Stimulated activated naive CD4-positive, alpha-beta T cell (primary cell): ENCODE results near the gene ACOXL.
"Not testable (repeated sequence)": the region's sequence is repeated elsewhere in the genome, so short reads cannot be mapped to it uniquely, and the experiment has no call there.

Experiments
- DNase-seq, 6 experiments: peaks; one replicate each; lab custom pipeline; 2025; lab: John Stamatoyannopoulos, UW

ACOXL gene

DNA sequence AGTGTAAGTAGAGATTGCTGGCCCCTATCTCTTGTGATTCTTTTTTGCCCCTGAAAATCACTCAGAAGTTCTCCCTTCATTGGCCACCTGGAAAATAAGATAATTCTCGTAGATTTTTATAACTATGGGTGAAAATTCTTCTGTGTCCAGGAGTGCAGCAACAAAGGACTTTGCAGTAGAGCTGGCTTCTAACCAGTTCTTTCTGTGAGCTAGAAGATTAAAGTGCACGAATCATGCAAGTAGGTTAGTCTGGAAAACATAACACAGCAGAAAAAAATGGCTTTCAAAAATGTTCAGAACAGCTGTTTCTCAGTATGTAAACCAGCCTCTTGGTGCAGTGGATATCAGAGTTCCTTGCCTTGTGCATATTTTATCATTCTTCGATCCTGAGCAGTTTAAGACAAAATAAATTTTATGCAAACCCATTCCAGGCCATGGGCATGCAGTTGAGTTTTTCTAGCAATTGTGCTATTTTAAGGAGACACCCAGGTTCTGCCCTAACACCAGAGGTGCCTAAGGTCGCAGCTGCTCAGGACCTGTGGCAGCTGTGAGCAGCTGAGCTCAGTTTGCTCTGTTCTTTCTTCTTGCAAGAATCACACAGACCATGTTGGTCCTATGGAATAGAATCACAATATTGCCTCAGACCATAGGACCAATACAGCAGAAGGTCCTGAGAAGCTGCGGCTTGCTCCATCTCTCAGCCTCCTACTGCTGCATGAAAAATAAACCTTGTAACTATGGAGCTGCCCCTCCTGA lies 307.4 kb downstream of the ACOXL start:
- DNase-seq: no peak

DNA sequence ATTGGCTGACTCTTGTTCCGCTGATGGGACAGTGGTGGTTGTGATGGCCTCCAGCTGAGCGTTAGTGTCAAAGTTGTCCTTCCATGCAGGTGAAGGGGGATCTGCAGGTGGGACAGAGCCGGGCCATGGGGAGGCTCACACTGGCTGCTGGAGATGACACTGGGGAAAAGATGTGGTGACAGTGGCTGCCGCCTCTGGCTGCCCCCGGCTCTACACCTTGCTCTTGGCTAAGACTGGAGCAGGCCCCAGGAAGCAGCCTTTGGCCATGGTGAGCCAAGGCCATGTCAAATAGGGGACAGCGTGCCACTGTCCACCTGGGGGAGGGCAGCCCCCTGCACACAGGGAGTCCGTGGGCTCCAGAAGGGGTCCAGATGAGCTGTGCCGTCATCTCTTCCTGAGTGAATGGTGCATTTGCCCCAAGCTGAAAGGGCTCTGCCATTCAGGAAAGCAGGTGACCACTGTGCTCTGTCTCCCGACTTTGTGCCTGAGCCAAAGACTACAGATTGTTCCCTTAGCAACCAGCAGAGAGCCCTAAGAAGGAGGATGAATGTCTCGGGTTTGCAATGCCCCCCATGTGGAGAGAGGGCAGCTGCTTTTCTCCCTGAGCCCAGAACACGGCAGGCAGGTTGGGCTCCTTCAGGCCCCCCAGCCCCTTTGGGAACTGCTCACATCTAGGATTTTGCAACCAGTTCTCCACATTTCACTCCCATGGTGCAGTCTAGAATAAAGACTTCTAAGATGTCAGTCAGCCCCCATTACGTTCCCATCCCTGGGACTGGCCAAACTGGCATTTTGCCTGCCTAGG lies 309.2 kb downstream of the ACOXL start:
- DNase-seq: no peak

DNA sequence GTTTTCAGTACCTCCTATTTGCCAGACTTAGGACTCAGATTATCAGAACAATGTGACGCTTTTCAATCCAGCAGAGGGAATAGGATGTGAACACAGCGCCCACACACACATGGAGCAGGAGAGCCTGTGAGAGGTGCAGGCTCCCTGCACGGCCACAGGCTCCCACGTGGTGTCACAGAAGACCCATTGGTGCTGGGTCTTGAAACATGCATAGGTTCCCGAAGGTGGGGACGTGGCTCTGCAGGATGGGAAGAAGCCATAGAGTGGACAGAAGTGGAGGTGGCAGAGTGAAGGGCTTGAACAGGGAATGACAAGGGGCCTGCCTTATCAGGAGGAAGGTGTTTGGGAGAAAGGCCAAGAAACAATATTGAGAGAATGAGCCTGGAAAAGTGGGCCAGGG lies 309.9 kb downstream of the ACOXL start:
- DNase-seq: no peak

DNA sequence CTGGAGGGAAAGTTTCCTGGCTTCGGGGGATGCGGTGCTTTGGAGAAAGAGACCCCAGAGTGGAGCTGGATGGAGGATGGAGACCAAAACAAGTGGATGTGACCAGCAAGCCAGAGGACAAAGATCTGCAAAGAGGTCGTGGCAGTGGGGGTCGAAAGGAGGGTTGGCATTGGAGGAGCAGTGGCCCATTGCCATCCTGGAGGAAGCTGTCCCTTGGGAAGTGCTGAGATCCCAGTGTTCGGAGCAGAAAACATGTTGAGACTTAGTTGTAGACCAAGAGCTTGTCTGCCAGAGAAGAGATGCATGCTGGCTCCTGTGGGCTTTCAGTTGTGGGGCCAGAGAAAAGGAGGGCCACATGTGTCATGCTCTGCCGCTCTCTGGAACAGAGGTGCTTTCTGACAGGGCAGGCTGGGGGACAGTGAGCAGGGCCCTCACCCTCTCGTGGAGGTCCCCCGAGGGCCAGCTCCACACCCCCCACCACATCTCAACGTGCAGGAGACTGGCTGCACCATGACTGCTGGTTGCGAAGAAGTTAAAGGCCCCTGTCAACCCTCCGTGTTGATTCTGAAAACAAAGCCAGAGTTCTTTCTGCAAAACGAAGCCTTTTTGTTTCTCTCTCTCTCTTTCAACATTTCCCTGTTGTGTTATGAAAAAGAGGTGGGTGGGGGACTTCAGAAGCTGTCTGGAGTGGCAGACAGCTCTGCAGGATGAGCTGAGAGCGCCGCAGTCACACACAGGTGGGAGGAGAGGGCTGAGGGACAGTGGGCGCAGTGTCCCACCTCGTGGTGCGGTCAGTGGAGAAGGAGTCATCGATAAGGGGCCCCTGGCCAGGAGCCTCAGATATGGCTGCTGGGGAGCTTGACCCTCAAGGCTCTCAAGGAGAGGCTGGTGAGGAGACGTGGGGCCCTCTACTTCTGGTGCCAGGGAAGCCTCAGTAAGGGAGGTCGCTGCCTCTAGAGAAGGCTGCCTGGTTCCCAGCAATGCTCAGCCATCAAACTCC lies 310.7 kb downstream of the ACOXL start:
- DNase-seq: no peak

DNA sequence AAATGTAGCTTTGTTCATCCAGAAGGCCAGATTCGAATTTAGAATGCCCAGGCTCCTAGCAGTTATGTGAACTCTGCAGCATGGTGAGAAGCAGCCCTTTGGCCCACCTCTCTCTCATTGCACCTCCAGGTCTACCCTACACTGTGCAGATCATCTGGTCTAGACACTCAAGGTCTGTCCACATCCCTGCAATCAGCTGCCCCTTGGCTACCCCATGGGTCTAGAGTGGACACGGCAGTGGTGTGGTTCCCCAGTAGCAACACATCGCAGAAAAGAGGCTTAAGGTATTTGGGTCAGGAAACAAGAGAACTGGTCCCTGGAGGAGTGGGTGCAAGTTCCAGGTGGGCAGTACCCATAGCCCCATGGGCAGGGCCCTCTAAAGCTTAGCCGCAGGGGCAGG lies 311.7 kb downstream of the ACOXL start:
- DNase-seq: no peak

DNA sequence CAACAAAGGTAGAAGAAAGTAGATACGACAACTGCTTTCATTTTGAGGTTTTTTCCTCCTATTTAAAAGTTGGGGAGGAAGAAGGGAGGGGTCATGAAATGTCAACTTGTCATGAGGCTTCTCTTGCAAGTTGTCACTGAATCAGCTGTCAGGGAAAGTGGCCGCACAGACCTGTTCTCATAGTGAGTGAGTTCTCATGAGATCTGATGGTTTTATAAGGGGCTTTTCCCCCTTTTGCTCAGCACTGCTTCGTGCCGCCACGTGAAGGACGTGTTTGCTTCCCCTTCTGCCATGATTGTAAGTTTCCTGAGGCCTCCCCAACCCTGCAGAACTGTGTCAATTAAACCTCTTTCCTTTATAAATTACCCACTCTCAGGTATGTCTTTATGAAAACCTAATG lies 312.9 kb downstream of the ACOXL start:
- not testable (repeated sequence) for DNase-seq

DNA sequence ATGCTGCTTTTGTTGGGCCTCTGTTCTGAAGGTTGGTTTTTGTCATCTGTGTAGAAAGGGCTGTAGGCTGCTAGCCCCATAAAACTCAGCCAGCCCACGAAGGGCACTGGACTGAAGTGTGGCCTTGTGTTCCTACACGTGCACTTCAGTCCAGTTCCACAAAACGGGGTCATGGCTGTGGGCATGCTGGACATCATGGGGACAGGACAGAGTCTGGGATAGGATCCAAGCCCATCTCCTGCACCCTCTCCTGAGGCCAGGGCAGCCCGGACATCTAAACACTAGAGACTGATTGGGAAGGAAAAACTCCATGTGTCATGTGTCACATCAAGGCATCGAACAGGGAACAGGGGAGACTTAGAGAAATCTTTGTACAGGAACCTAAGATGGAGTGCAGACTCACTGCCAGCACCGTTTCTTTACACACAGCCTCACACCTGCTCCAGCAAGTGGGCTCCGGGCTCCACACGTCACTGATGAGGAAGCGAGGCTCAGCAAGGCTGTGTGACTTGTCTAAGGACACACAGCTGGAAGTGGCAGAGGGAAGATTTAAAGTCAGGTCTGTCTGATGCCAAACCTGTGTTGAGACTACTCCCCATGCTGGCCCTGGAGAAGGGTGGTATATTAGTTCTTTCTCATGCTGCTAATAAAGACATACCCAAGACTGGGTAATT lies 313.5 kb downstream of the ACOXL start:
- no peak for DNase-seq

DNA sequence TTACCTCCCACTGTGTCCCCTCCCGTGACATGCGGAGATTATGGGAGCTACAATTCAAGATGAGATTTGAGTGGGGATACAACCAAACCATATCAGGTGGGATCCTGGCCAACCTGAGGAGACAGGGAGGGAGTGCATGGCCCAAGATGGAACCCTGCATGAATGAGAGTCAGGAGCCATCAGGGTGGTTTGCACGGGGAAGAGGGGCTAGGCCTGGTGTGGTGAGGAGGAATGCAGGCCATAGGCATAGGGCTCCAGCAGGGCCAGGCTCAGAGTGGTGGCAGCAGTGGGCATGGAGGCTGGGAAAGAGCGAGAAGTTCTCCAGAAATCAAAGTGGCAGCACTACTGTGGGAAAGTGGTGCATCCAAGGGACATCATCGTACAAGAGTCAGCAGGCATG lies 314.3 kb downstream of the ACOXL start:
- no peak for DNase-seq

DNA sequence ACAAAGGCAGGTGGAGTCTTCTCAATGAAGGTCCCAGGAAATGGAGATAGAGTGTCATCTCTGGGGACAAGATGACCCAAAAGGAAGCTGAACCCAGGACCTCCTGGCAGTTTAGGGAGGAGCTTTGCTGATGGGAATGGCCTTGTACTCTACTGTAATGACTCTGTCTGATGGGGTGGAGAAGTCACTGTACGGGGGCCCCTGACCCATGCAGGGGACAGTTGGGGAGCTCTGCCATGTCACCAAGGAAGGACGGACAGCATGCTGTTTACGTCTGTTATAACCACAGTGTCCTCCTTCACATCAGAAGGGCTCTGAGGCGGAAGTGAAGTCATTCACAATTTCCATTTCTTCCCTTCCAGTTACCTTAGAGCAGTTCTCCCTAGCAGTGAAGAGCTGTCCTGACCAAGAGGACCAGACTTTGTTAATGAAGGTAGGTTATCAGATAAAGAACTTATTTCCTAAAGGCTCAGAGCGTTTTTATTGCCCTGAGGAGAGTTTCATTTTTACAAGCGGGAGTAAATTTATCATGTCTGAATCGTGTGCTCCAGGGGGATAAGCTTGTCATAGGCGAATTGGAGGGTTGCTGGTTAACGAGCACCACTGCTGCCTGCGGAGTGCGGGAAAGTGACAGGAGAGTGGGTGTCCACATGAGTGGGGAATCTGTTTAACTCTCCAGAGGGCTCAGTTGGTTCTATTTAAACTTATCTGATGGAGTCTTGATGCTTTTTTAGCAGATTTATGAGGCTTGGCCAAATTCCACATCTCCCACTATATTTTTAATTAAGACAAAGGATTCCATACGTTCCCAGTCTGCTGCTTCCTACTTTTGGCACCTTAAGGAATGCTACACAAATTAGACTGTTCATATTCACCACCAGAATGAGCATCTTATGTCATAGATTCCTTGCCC lies 316.7 kb downstream of the ACOXL start:
- no peak for DNase-seq

DNA sequence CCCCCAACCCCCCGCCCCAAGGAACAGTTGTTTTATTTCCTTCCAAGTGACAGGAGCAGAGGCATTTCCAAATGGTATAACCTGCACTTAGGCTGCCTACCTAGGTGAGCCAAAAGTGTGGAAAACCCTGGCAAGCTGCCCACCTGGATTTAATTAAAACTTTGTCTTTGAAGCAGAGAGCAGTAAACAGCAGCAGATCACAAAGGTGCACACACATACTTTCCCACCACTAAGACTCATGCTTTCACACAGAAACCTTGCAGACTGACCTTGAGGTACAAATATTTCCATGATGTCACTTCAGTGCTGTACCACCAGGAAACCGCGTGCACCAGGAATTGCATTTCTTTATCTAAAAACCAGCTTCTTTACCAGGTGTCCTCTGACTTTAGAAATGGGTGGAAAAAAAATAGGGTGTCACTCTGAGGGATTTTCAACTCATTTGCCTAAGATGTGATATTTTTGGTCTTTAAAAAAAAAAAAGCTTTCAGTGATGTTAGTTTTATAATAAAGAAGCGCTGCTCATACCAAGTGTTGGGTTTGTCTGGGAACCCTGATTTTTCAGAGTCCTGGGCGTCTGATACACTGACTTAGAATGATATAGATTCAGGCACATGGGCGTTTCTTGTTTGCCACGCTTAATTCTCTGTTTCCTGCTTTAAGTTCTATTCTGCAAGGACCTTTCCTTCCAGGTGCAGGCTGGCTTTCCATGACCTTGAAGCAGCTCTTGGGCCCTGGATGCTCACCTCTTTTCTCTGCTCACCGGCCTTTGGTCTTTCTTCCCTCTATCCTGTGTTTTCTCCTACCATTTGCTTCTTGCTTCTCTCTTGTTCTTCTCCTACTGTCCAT lies 317.6 kb downstream of the ACOXL start:
- no peak for DNase-seq

DNA sequence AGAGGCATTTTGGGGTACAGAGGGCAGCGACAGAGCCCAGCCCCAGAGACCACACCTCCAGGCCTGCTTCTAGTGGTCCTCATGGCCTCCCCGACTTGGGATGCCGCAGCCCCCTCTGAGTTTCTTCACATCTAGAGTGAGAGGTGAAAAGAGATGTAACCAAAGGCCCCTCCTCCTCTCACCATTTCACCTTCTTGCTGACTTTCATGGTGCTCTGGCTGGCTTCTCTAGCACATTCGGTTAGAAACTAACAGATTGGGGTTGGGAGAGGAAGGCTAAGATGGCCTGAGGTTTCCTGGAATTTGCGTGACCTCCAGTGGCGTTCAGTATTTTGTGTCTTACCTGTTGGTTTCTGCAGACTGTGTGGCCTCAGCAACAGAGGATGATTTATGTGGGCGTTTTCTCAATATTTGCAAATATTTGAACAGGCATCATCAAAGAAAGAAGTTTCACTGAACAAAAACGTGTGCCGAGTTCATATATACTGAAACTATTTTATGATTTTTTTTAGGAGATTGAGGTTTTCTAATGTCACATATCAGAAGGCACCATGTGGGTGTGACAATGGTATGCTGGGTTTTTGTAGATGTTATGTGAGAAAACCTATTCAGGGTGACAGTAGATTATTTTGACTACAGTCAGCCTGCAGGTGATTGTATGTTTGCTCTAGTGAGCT lies 318.5 kb downstream of the ACOXL start:
- DNase-seq: no peak

DNA sequence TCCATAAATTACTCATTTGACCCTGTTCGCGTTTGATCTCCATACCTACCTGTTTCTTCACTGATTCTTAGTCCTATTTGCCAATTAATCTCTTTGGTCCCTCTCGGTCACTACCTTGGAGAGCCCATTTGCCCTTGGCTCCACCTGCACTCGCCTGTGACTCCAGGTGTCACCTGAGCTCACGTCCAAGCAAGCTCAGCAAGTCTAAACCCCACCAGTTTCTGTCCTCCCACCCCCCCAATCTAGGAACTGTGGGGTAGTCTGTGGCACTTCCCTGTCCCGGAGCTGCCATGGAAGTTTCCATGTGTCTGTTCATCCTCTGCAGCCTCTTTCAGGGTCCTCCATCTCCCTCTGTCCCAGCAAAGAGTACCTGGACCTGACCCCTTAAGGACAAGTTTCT lies 320.2 kb downstream of the ACOXL start:
- no peak for DNase-seq

DNA sequence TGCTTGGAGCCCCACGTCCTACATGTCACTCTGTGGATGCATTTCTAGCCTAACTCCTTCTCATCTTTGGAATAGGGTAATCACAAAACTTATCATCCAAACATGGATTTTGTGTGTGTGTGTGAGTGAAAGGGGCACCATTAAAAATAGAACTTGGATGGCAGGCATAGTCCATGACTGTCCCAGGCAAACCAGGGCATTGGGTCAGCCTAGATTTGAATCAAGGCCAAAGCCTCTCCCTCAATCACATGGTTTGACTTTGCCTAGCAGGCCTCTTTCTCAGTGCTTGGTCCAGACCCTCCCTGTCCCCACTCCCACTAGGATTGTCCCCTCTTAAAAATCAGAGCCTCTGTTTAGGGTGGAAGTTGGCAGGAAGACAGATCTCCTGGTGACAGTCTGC lies 320.9 kb downstream of the ACOXL start:
- DNase-seq: no peak

DNA sequence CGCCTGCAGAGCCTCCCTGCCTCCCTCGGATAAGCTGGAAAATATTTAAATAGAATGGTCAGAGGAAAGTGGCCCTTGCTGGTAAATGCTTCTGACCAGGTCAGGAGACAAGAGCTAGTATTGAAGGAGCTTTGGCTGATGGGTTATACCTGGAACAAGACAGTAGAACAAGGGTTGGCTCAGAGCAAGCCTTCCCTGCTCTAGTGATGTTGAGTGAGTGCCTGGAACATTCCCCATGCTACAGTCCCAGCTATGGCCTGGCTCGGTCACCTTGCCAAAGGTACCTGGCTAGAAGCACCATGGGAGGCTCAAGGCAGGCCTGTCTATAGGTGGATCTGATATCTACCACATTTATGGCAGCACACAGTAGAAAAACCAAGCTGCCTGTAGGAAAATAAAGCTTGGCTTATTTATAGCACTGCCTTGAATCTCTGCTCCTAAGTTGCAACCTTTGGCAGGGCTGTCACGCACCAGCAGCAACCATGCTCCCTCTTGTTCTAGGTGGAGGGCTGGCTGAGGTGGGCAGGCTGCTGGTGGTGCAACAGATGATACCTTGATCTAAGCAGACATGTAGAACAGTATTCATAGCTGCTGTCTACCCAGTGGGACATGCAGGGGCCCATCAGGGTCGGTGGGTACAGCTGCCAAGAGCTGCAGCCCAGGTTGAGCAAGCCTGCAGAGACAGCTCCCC lies 321.6 kb downstream of the ACOXL start:
- no peak for DNase-seq

DNA sequence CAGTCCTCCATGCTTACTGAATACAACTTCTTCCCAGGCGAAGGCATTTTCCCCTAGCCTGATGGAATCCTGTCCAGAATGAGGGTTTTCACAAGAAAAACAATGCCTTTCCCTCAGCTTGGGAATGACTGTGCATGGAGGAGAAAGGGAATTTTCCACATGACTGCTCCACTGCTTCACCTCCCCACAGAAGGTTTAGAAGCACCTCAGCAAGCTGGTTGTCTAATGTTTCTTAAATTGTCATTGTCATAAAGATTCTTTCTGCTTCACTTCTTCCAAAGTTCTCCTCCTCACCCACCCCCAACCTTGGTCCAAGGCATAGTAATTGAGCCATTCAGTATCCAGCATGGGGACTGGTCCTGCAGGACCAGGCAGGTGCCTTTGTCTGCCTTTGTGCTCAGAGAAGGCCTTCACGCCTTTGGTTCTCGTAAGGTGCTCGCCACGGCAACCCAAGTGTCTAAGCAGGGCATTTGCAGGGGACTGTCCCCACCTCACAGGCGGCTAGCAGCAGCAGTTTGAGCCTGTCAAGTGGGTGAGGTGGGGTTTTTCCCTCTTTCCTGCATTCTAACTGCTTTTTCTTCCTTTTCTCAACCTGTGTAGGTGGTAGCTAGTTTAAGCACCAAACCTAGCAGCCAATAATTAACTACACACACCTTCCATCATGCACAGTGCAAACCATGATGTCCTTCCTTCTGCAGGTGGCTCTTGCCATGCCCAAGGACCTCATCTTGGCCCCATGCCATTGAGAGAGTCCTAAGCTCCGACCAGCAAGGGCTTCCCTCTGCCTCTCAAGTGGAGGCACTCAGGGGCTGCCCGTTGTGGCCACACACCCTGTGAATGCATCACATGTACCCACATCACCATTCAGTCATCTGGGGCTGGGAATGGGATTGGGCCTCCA lies 322.7 kb downstream of the ACOXL start:
- no peak for DNase-seq

DNA sequence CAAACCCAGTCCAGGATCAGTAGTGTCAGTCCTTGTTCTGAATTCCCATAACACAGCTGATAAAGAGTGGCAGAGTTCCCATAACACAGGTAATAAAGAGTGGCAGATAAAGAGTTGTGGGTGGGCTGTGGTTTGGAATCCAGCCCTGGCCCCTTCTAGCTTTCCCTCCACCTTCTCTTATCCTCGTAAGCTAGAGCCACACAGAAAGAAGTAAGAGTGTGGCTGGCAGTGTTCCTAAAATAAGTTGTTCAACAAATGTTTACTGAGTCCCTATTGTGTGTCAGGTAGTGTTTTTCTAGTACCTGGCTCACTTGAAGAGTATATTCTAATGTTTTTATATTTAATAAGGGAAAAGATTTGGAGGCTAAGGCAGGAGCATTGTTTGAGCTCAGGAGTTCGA lies 323.4 kb downstream of the ACOXL start:
- DNase-seq: no peak

DNA sequence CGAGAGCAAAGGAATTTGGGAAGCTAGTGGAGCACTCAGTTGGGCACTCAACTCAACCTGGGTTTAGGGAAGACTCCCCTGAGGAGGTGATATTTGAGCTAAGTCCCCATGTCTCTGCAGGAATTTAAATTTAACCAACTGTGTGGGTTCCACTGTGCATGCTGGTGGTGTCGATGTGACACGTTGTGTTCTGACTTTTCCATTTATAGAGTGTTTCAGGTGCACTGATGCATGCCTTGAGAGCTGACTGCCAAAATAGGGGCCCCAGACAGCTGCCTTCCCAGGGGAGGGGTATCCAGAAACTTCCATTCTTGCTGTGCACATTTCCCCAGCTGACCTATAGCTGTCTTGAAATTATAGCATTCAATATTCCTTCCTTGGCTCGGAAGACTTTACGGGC lies 324.7 kb downstream of the ACOXL start:
- DNase-seq: no peak
